ENCODE data around the gene SIL1. TPM values are rescaled to one million over a fixed set of nuclear protein-coding genes. Genes with fewer than 3 reads are reported as not detected.

The SIL1 gene
- total and polyA plus RNA-seq, 2 of the 8 experiments (the other 6 are each of a cell fraction or from before 2014, with no cell fraction given), result 8.3 to 12.8 TPM

- Histone ChIP-seq H2BK12ac (ENCODE audit: low read depth, low read length) (no peak overlapping the region), H3K56ac (replicated peaks; ENCODE audit: insufficient read length, low read depth, low read length) (no peak overlapping the region), H2AK5ac (ENCODE audit: low read depth, low read length) (no peak overlapping the region), H2AFZ (ENCODE audit: low read length) (no peak overlapping the region), H3K14ac (ENCODE audit: insufficient read length) (no peak overlapping the region), H4K5ac (ENCODE audit: insufficient read length, low read depth, low read length) (peak overlapping the region; percentile 29), H2BK20ac (ENCODE audit: low read length) (no peak overlapping the region), H3K4ac (replicated peaks; ENCODE audit: insufficient read length, low read depth, low read length) (no peak overlapping the region), H3K18ac (ENCODE audit: extremely low read depth, low read length) (no peak overlapping the region), H2BK120ac (replicated peaks; ENCODE audit: low read depth, low read length) (no peak overlapping the region), H3K4me2 (ENCODE audit: insufficient read depth in 1 of 2, low read depth in 2 of 2, low read length in 2 of 2) (no peak overlapping the region), H3K23me2 (ENCODE audit: low read depth, low read length) (no peaks in the 10 kb centered on the region), H3K36me3 (ENCODE audit: control insufficient read depth in 2 of 4, insufficient read depth in 4 of 4, low read length in 3 of 4) (no peaks in the 10 kb centered on the region), H3K27me3 (replicated peaks in 1 of 4; ENCODE audit: control insufficient read depth in 3 of 4, extremely low read depth in 1 of 4, insufficient read depth in 3 of 4, low read length in 3 of 4) (no peaks in the 10 kb centered on the region), H3K79me1 (ENCODE audit: low read depth, low read length) (no peaks in the 10 kb centered on the region), H3K79me2 (ENCODE audit: control insufficient read depth in 1 of 2, insufficient read depth in 2 of 2, low read length in 2 of 2) (no peaks in the 10 kb centered on the region), H2BK5ac (ENCODE audit: low read depth, low read length) (no peak overlapping the region), H3K4me1 (replicated peaks in 1 of 4; ENCODE audit: control insufficient read depth in 3 of 4, insufficient read depth in 4 of 4, low read length in 3 of 4) (peaks cover 0 to 5% (median 0%) of the 10 kb centered on the region in 4 experiments; a peak in 1 of 7 replicates), H4K91ac (replicated peaks; ENCODE audit: insufficient read length, low read length) (no peak overlapping the region), H3K9me3 (ENCODE audit: insufficient read depth in 2 of 2, low read depth in 1 of 2, low read length in 1 of 2) (no peaks in the 10 kb centered on the region), H3K4me3 (ENCODE audit: extremely low read depth in 1 of 4, insufficient read depth in 2 of 4, low read depth in 3 of 4, low read length in 4 of 4) (no peak overlapping the region), H3K9ac (replicated peaks in 1 of 4; ENCODE audit: extremely low read depth in 1 of 4, low read depth in 3 of 4, low read length in 3 of 4) (no peak overlapping the region), H3K27ac (ENCODE audit: low read depth, low read length) (no peak overlapping the region), H4K20me1 (replicated peaks in 1 of 2; ENCODE audit: control insufficient read depth in 1 of 2, insufficient read depth in 2 of 2, low read length in 2 of 2) (no peaks in the 10 kb centered on the region), H4K8ac (ENCODE audit: extremely low read depth, insufficient read depth, low read length) (no peak overlapping the region), H3K23ac (ENCODE audit: insufficient read length) (no peak overlapping the region), H2BK15ac (ENCODE audit: low read length) (no peak overlapping the region)
- ChIA-PET POLR2A (ENCODE audit: partially characterized antibody) (no interaction called here), CTCF (ENCODE audit: partially characterized antibody) (interaction anchor here (0.6 to 1.9 kb wide), 5 partner anchors 13 to 433 kb away, joined by 3 to 5 read pairs (median 3); no protein-coding TSS in a partner anchor)
- DNase-seq (ENCODE audit: low read depth in 1 of 2, low spot score in 2 of 2), result peak in 1 of 2 experiments; percentile 37
- 91% methylated on average over 5 of the region's 5 CpGs; no CpG with 5 or more reads in 1 of the 2 experiments for WGBS, 2 experiments (ENCODE audit: extremely low coverage in 1 of 2, insufficient coverage in 1 of 2, insufficient read length in 1 of 2, insufficient replicate concordance in 2 of 2, low coverage in 1 of 2, low lambda C conversion rate in 2 of 2, missing lambda C conversion rate in 1 of 2)
- no peak for FAIRE-seq
- TF ChIP-seq PHF8 (conservative IDR thresholded peaks at IDR 0.05; ENCODE audit: low read depth, low read length) (no peak), ZNF274 (IDR thresholded peaks at IDR 0.05; ENCODE audit: borderline replicate concordance, extremely low read depth, low read length) (no peak), RNF2 (IDR thresholded peaks at IDR 0.05; ENCODE audit: borderline replicate concordance, low read depth, low read length, missing control alignments, poor library complexity, severe bottlenecking) (no peak), CHD1 (IDR thresholded peaks at IDR 0.05; ENCODE audit: low read depth, low read length) (no peak), CBX8 (IDR thresholded peaks at IDR 0.05; ENCODE audit: borderline replicate concordance, low read depth, low read length) (no peak), HDAC2 (IDR thresholded peaks at IDR 0.05; ENCODE audit: borderline replicate concordance in 1 of 2, low read depth in 2 of 2, low read length in 2 of 2) (no peak), GTF2F1 (IDR thresholded peaks at IDR 0.05; ENCODE audit: borderline replicate concordance, low read depth, low read length) (no peak), BACH1 (IDR thresholded peaks at IDR 0.05; ENCODE audit: low read length) (no peak), SP4 (IDR thresholded peaks at IDR 0.05; ENCODE audit: low read length) (no peak), ATF2 (IDR thresholded peaks at IDR 0.05; ENCODE audit: low read length) (no peak)
- TF ChIP-seq, protein P1, sequence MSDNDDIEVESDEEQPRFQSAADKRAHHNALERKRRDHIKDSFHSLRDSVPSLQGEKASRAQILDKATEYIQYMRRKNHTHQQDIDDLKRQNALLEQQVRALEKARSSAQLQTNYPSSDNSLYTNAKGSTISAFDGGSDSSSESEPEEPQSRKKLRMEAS (IDR thresholded peaks at IDR 0.05), result no peak
Observed at GRCh38 chr5:138979684-138980280, 218.4 kb downstream of the SIL1 start.
